ENCODE data around the gene PSMB8.

Gene PSMB8

GRCh38 chr6:32792901-32793435 lies 50.9 kb downstream of the PSMB8 start:
- no peak for DNase-seq

All from CD4-positive, alpha-beta T cell treated with Interleukin-4 for 1 hour (primary cell).